GM18517 (cell line): Measurements from ENCODE around the gene TNFAIP8L1.

ENCODE experiments used
- ATAC-seq: cut with Tn5 transposase; IDR thresholded peaks from one replicate; pipeline ENCODE4 v1.9.1; 2021; ENCODE audit warnings: mild to moderate bottlenecking, moderate library complexity; ENCODE audit not compliant: unreplicated experiment

The TNFAIP8L1 gene

DNA sequence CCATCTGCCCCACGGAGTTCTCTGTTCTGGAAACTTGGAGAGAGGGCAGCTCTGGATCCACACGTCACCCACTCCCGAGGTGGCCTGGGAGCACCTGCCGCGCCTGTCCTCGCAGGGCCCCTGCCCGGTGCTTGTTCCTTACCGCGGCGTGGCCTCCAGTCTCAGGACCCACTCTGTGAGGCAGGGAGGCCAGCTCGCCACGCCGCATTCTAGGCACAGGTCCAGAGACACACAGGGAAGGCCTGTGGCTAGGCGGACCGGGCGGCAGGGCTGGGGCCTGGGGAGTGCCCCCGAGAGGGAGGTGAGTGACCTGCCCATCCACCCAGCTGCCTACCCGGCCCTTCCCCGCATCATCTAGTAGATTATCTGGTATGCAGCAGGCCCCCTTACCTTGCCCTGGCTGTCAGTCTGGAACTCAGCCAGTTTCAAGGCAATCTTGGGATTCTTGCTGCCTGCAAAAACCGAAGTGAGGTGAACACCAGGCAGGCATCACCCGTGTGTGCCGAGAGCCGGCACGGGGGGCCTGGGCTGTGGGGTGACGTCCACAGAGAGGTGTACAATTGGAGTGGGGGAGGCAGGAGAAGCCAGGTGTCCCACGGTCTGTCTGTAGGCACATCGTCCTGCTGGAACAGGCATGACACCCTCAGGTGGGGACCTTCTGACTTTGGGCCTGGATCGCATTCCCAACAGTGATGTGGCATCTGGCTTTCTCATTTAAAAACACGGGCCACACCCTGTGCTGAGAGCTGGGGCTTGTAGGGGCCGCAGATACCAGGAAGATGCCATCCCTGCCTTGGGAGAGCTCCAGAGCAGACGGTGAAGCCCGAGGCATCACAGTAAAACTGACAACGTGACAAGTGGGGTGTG lies 60.7 kb downstream of the TNFAIP8L1 start:
- ATAC-seq = no peak

DNA sequence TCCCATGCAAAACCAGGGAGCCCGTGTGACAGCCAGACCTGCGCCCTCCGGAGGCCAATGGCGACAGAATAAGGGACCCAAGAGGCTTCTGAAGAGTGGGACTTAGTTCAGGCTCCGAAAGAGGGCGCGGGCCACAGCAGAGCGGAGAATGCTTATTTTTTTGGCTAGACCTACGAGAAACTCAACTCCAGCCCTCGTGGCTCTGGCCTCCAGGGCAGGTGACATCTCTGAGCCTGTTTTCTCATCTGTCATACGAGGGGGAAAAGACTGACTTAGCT lies 61.3 kb downstream of the TNFAIP8L1 start:
- no peak for ATAC-seq

DNA sequence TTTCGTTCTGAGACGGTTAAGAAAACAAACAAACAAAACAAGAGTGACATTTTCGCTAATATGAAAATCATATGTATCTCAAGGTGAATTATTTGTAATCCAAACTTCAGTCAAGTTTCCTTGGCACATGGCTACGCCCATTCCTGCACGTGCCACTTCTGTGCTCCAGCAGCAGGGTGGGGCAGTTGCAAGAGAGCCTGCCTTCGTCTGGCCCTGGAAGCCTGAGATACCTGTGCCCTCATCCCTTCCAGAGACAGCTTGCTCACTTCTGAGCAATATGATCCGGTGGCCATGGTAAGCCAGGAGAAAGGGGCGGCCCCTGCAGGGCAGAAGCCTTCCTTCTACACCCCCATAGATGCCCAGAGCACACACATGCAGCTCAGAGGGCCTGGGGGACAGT lies 62.2 kb downstream of the TNFAIP8L1 start:
- ATAC-seq = no peak

DNA sequence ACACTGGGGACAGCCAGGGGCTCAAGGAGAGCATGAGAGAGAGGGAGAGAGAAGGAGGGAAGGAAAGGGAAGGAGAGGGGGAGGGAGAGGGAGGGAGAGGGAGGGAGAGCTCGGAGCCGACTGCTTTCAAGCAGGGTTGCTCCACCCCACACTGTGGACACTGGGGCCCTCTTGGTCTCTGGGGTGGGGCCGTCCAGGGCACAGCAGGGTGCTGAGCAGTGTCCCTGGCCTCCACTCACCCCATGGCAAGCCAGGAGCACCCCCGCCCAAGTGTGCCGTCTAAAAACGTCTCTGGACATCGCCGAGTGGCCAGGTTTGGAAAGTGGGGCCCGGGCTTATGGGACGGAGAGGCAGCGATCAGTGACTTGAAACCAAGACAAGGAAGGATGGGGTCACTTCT lies 63.4 kb downstream of the TNFAIP8L1 start:
- ATAC-seq = no peak

DNA sequence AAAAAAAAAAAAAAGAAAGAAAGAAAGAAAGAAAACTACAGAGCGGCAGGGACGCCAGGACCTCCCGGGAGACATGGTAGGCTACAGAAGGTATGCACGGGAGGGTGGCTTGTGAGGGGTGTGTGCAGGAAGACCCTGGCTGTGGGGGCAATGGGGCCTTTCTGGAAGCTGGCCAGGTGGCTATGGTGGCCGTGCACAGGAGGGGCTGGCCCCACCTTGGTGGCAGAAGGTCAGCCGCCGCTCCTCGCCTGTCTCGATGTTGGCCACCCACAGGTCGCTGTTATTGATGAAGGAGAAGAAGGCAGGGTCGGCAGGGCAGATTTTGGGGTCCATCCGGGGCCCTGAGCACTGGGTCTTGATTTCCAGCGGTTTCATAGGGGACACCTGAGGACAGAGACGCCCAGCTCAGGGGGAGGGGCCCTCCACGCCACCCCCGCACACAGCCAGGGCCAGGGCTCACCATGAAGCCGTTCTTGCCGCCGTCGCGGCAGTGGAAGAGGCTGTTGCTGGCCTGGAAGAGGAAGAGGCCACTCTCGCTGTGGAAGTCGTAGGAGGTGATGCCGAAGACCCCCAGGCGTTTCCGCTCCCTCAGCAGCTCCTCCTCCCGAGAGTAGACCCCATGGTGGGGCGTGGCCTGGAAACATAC lies 64.5 kb downstream of the TNFAIP8L1 start:
- no peak for ATAC-seq

DNA sequence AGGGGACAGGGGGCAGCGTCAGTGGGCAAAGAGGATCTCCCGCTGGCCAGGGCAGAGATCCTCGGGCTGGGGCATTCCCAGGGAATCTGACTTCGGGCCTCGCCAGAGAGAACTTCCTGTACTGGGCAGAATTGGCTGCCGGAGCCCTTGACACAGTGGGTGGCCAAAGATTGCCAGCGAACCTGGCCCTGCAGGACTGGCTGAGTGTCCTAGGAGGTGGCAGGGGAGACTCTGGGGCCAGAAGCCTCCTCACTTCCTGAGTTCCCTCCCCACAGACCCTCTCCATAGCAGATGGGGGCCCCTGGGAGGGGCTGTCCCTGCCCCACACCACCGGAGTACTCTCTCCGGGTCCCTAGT lies 65.0 kb downstream of the TNFAIP8L1 start:
- no peak for ATAC-seq
